ENCODE results near the gene ATPAF1. TPM values are rescaled to one million over a fixed set of nuclear protein-coding genes. Genes with fewer than 3 reads are reported as not detected.
"Not testable (repeated sequence)": the region's sequence is repeated elsewhere in the genome, so short reads cannot be mapped to it uniquely, and the experiment has no call there.

The ATPAF1 gene
- total RNA-seq, 1 donor: 24.5 TPM

GRCh38 chr1:46681333-46682034 is 13.3 kb upstream of the ATPAF1 start:
- DNase-seq (ENCODE audit: low read depth in 2 of 3, low spot score in 2 of 3): no peak

DNA sequence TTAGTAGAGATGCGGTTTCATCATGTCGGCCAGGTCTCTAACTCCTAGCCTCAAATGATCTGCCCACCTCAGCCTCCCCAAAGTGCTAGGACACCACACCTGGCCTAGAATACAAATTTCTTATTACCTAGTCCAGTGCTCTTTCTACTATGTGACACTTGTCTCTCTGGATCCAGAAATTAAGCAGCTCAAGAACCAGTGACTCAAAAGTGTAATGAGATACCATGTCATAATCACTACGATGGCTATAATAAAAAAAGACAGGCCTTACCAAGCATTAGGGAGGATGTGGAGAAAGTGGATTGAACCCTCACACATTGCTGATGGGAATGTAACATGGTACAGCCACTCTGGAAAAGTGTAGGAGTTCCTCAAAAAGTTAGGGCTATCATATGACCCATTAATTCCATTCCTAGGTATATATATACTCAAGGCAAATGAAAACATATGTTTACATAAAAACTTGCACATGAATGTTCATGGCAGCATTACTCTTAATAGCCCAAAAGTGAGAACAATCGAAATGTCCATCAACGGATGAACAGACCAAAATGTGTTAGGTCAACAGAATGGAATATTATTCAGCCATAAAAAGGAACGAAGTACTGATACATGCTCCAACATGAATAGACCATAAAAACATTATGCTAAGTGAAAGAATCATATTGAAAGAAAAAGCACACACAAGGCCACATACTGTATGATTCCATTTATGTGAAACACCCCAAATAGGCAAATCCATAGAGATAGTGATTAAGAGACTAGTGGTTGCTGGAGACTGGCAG is 11.8 kb upstream of the ATPAF1 start:
- DNase-seq (ENCODE audit: low read depth in 2 of 3, low spot score in 2 of 3): no peak

- no peak for DNase-seq (ENCODE audit: low read depth in 2 of 3, low spot score in 2 of 3)
Measured at GRCh38 chr1:46677339-46677738, 9.2 kb upstream of the ATPAF1 start.

- no peak for DNase-seq (ENCODE audit: low read depth in 2 of 3, low spot score in 2 of 3)
Measured at GRCh38 chr1:46676531-46676930, 8.4 kb upstream of the ATPAF1 start.

GRCh38 chr1:46675549-46676314 is 7.6 kb upstream of the ATPAF1 start:
- DNase-seq (ENCODE audit: low read depth in 2 of 3, low spot score in 2 of 3): peak in 1 of 3 donors; percentile 34

DNA sequence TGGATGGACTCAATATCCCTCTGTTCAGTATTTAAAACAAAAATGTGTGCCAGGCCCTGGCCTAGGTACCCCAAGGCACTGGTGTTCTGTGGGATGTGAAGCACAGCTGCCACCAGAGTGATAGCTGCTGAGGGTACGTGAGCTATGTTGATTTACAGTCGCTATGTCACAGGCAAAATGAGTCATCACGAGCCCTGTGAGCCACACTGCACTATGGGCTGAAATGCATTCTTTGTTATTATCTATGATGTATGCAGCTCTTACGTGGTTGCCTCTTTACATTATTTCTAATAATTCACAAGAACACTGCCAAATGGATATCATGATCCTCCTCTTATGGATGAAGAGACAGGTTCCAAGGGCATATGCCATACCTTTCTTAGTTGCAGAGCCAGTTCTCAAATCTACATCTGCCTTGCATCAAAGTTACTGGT is 5.6 kb upstream of the ATPAF1 start:
- peak in 1 of 3 donors; percentile 13 for DNase-seq (ENCODE audit: low read depth in 2 of 3, low spot score in 2 of 3)

DNA sequence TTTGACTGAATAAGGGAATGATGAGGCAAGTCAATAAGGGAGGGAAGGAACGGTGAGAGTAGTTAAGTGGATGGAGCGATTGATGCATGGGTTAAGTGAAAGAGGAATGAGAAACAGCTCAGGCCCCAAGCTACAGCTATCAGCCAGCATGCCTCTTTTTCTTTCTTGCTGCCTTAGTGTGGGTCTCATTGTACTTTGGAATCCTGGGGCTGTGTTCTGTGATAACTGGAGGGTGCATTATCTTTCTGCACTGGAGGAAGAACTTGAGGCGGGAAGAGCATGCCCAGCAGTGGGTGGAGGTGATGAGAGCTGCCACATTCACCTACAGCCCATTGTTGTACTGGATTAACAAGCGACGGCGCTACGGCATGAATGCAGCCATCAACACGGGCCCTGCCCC is 4.5 kb upstream of the ATPAF1 start:
- DNase-seq (ENCODE audit: low read depth in 2 of 3, low spot score in 2 of 3): no peak

- no peak for DNase-seq (ENCODE audit: low read depth in 2 of 3, low spot score in 2 of 3)
Measured at GRCh38 chr1:46671554-46671953, 3.4 kb upstream of the ATPAF1 start, which contains the start of gene TEX38. TSS of gene TEX38 (plus strand) at chr1:46671854. CDS start at chr1:46671935, 81 bp downstream.

DNA sequence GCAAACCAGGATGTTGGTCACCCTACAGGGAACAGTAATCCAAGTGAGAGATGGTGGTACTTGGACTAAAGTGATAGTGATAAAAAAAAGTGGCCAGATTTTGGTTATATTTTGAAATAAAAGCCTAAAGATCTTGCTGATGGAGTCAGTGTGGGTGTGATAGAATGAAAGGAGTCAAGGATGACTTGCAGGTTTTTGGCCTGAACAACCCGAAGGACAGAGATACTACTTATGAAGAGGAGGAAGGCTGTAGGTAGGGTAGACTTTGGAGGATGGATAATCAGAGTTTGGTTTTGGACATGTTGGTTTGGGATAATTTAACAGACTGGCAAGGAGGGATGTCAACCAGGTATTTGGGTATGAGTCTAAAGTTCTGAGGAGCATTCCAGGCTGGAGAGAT is 2.0 kb upstream of the ATPAF1 start:
- no peak for DNase-seq (ENCODE audit: low read depth in 2 of 3, low spot score in 2 of 3)

DNA sequence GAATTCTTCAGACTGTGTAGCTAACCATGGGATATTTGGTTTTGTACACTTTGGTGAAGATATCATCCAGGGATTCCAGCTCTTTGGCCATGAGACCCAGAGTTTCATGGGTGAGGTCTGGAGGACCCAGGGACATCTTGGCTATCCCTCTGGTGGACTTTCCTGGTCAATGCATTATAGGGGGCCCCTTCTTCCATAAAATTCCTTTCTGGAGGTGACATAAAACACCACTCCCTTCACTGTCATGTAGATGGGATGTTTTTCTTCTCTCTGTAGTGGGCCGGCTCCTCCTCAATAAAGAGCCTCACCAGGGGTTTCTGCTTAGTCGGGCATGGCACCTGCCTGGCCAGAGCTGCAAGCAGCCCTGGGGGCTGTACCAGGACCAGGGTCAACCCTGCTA is 2.2 kb downstream of the ATPAF1 start:
- DNase-seq (ENCODE audit: low read depth in 2 of 3, low spot score in 2 of 3): no peak

- not testable (repeated sequence) for DNase-seq (ENCODE audit: low read depth in 2 of 3, low spot score in 2 of 3)
Measured at GRCh38 chr1:46662919-46663318, 5.2 kb downstream of the ATPAF1 start.

DNA sequence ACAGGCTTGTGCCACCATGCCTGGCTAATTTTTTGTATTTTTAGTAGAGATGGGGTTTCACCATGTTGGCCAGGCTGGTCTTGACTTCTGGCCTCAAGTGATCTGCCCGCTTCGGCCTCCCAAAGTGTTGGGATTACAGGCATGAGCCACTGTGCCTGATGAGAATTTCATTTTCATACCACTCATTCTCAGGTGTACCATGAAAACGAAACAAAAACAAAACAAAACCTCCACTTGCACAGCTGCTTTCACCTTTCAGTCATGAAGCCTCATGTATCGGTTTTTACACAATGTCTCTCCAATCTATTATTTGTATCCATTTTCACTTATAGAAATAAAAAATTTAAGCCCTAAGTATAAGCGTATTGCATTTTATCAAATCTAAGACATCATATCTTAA is 8.0 kb downstream of the ATPAF1 start:
- DNase-seq (ENCODE audit: low read depth in 2 of 3, low spot score in 2 of 3): not testable (repeated sequence)

- DNase-seq (ENCODE audit: low read depth in 2 of 3, low spot score in 2 of 3): no peak
Measured at GRCh38 chr1:46659307-46659870, 8.8 kb downstream of the ATPAF1 start.

GRCh38 chr1:46657775-46658174 is 10.4 kb downstream of the ATPAF1 start:
- DNase-seq (ENCODE audit: low read depth in 2 of 3, low spot score in 2 of 3): no peak

DNA sequence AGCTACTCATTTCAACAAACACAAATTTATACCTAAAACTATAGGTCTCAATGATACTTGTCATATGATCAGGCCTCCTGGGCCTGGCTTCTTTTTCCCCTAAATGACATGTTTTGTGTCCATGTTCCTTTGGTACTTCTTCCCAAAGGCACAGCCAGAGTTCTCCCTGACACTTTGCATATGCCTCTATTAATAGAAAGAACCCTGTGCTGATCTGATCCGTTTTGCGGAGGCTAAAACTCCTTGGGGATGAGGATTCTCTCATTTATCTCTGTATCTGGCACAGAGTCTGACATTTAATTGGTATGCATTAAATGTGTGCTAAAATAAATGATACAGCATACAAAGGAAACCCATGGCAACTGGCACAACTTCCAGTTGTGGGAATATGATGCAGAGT is 11.5 kb downstream of the ATPAF1 start:
- DNase-seq (ENCODE audit: low read depth in 2 of 3, low spot score in 2 of 3): no peak

GRCh38 chr1:46655848-46656247 is 12.3 kb downstream of the ATPAF1 start:
- DNase-seq (ENCODE audit: low read depth in 2 of 3, low spot score in 2 of 3): no peak

- DNase-seq (ENCODE audit: low read depth in 2 of 3, low spot score in 2 of 3): not testable (repeated sequence)
Measured at GRCh38 chr1:46654698-46655097, 13.5 kb downstream of the ATPAF1 start.

DNA sequence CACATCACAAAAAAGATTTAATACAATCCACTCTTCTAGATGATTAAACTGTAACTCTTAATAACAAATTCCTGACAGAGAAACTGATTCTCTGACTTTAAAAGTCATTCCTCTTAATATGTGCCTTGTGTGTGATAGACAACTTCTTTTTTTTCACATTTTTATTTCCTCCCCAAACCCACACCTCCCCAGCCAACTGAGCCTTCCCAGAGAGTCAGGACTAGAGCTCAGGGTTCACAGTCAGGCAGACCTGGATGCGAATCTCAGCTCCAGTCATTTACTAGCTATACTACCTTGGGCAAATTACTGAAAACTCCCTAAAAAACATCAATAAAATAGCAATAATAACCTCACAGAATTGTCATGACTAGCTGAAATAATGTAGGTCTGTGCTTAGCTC is 14.2 kb downstream of the ATPAF1 start:
- no peak for DNase-seq (ENCODE audit: low read depth in 2 of 3, low spot score in 2 of 3)

DNA sequence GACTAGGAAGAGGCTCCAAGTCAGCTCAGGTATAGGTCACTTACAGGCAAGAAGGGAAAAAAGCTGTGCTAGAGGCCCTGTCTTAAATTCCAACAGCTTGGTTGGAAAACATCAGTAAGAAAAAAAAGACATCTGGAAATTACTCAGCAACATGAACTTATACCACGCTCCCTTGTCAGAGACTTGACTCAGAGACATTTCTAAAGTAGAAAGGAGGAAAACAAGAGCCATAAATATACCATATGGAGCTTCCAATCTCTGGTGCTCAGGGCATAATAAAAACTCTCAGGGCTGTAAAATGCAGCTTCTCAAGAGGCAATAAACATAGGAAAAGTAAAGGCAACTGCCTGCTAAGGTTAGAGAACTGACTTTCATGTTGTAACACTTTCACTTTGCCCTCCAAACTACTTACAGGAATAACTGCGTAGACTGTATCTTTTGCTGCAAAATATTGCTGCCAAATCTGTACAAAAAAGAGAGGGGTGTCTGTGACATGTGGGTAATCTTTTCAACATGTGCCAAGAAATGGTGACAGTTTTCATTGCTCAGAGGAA is 14.7 kb downstream of the ATPAF1 start:
- DNase-seq (ENCODE audit: low read depth in 2 of 3, low spot score in 2 of 3): no peak

- no peak for DNase-seq (ENCODE audit: low read depth in 2 of 3, low spot score in 2 of 3)
Measured at GRCh38 chr1:46652321-46653100, 15.7 kb downstream of the ATPAF1 start.

Data from hematopoietic multipotent progenitor cell (in vitro differentiated cells).